HepG2 (cell line): ENCODE results near the gene DCC. TPM values are rescaled to one million over a fixed set of nuclear protein-coding genes. Genes with fewer than 3 reads are reported as not detected.

Source experiments
- ATAC-seq: fragments of 200-7000 bp; cut with Tn5 transposase; 3 replicates; pipeline ENCODE4 v1.9.1; 2020; ENCODE audit warnings: mild to moderate bottlenecking, moderate library complexity
- BruUV-seq: library from RNA; stranded (reverse); fragments of 400-500 nt; replicated peaks from 2 replicates; lab custom pipeline; 2021; lab: Mats Ljungman, UMichigan
- CTCF ChIA-PET: fragments of 300-600 bp; formaldehyde crosslinking; extraction: SDS; loops from one replicate; lab custom pipeline; 2021; ENCODE audit warnings: low total read pairs, inconsistent platforms, low intra/inter-chr PET ratio; lab: Yijun Ruan, JAX
- POLR2A ChIA-PET: fragments of 350-600 bp; sonication (Branson Sonifier 250); formaldehyde crosslinking; loops from one replicate; lab custom pipeline; 2020; ENCODE audit warnings: antibody characterized with exemption, inconsistent platforms; lab: Yijun Ruan, JAX
- DNase-seq: peaks from one replicate; pipeline ENCODE4 v3.0.0-alpha.2; 2015; ENCODE audit warnings: low spot score
- FAIRE-seq: peaks from 3 replicates; lab custom pipeline; 2011; peaks lifted over from hg19 to GRCh38; lab: Jason Lieb, UNC
- H2AFZ ChIP-seq: one replicate; pipeline ENCODE4 v1.6.1; 2011; ENCODE audit warnings: low read length, inconsistent platforms
- H3K27ac ChIP-seq: fragments of 300-600 bp; 3 replicates; pipeline ENCODE4 v1.8.0; 2011; ENCODE audit warnings: mixed run types, mild to moderate bottlenecking, mixed read lengths, low read length, inconsistent platforms; ENCODE audit not compliant: insufficient read depth; ENCODE audit errors: extremely low read length
- H3K27me3 ChIP-seq, 2 experiments: fragments of 200-600 bp in 1 of 2; 2 replicates in 1 of 2; 3 replicates in 1 of 2; pipeline versions ENCODE4 v1.6.0 to v1.8.0; 2011; ENCODE audit warnings: low read length in 2 of 2, mild to moderate bottlenecking in 2 of 2, moderate library complexity in 2 of 2, inconsistent platforms in 1 of 2; ENCODE audit not compliant: insufficient read depth in 2 of 2, control insufficient read depth in 1 of 2
- H3K36me3 ChIP-seq, 2 experiments: fragments of 200-600 bp in 1 of 2; replicated peaks in 1 of 2; 2 replicates in 1 of 2; 3 replicates in 1 of 2; pipeline versions ENCODE4 v1.5.1 to v1.8.0; 2011; ENCODE audit warnings: low read length in 2 of 2, inconsistent platforms in 1 of 2; ENCODE audit not compliant: insufficient read depth in 2 of 2, control insufficient read depth in 1 of 2
- H3K4me1 ChIP-seq: 2 replicates; pipeline ENCODE4 v1.5.1; 2012; ENCODE audit warnings: low read length, inconsistent platforms; ENCODE audit not compliant: insufficient read depth
- H3K4me2 ChIP-seq: 2 replicates; pipeline ENCODE4 v1.6.0; 2011; ENCODE audit warnings: low read depth, low read length, inconsistent platforms
- H3K4me3 ChIP-seq, 3 experiments: fragments of 200-600 bp in 1 of 3; sonication (generic), shearing (Covaris generic) in 1 of 3; replicated peaks in 1 of 3; 2 replicates each; pipeline ENCODE4 v1.5.1; 2011 to 2016; ENCODE audit warnings: low read length in 3 of 3, inconsistent platforms in 2 of 3, low read depth in 2 of 3, mild to moderate bottlenecking in 2 of 3, control low read depth in 1 of 3, mixed read lengths in 1 of 3; ENCODE audit not compliant: insufficient read depth in 1 of 3
- H3K79me2 ChIP-seq: one replicate; pipeline ENCODE4 v1.6.1; 2011; ENCODE audit warnings: low read length, inconsistent platforms; ENCODE audit not compliant: insufficient read depth
- H3K9ac ChIP-seq: 2 replicates; pipeline ENCODE4 v1.6.0; 2011; ENCODE audit warnings: mild to moderate bottlenecking, low read depth, low read length, inconsistent platforms; ENCODE audit not compliant: insufficient read depth
- H3K9me3 ChIP-seq: 2 replicates; pipeline ENCODE4 v1.5.1; 2012; ENCODE audit warnings: mild to moderate bottlenecking, low read length
- H4K20me1 ChIP-seq: 2 replicates; pipeline ENCODE4 v1.6.0; 2011; ENCODE audit warnings: inconsistent platforms, mild to moderate bottlenecking, low read length, moderate library complexity; ENCODE audit not compliant: insufficient read depth
- FOXA1 ChIP-seq, 2 experiments: fragments of 450-650 bp in 1 of 2; sonication (generic) in 1 of 2; formaldehyde crosslinking in 1 of 2; IDR thresholded peaks; 2 replicates each; pipeline versions ENCODE4 v1.4.0 to v1.6.1; 2016 to 2020; ENCODE audit warnings: missing genetic modification reagents in 1 of 2
- HMGA1 ChIP-seq: sonication (generic); formaldehyde crosslinking; conservative IDR thresholded peaks from 2 replicates; pipeline ENCODE4 v1.4.0; 2020; ENCODE audit warnings: missing genetic modification reagents
- KDM4B ChIP-seq: sonication (generic); formaldehyde crosslinking; IDR thresholded peaks from 2 replicates; pipeline ENCODE4 v1.4.0; 2020; ENCODE audit warnings: missing genetic modification reagents
- KDM5A ChIP-seq: fragments of 200-600 bp; sonication (generic); IDR thresholded peaks from 2 replicates; pipeline ENCODE4 v1.7.0; 2018; ENCODE audit warnings: antibody characterized with exemption, mild to moderate bottlenecking, low read length, borderline replicate concordance
- KLF13 ChIP-seq: sonication (generic); formaldehyde crosslinking; IDR thresholded peaks from 2 replicates; pipeline ENCODE4 v1.4.0; 2020; ENCODE audit warnings: mild to moderate bottlenecking, missing genetic modification reagents
- MLLT10 ChIP-seq: sonication (generic); formaldehyde crosslinking; IDR thresholded peaks from 2 replicates; pipeline ENCODE4 v1.4.0; 2020; ENCODE audit warnings: missing genetic modification reagents
- MYC ChIP-seq: sonication (generic); formaldehyde crosslinking; IDR thresholded peaks from 2 replicates; pipeline ENCODE4 v1.9.0; 2021; ENCODE audit warnings: missing genetic modification reagents, borderline replicate concordance
- NAIF1 ChIP-seq: sonication (generic); formaldehyde crosslinking; IDR thresholded peaks from 2 replicates; pipeline ENCODE4 v1.5.0; 2020; ENCODE audit warnings: mild to moderate bottlenecking, missing genetic modification reagents, borderline replicate concordance
- NFYC ChIP-seq: IDR thresholded peaks from 2 replicates; pipeline ENCODE4 v1.6.1; 2016; ENCODE audit warnings: missing genetic modification reagents, missing compliant biosample characterization
- ONECUT2 ChIP-seq: sonication (generic); formaldehyde crosslinking; IDR thresholded peaks from 2 replicates; pipeline ENCODE4 v1.4.0; 2020; ENCODE audit warnings: missing genetic modification reagents
- PCBP1 ChIP-seq: fragments of 200-400 bp; formaldehyde crosslinking; IDR thresholded peaks from 2 replicates; pipeline ENCODE4 v1.6.1; 2017; ENCODE audit warnings: mild to moderate bottlenecking, low read depth, low read length, borderline replicate concordance
- SCMH1 ChIP-seq: sonication (generic); formaldehyde crosslinking; IDR thresholded peaks from 2 replicates; pipeline ENCODE4 v1.9.0; 2021; ENCODE audit warnings: missing genetic modification reagents, mild to moderate bottlenecking, borderline replicate concordance
- SP2 ChIP-seq: sonication (generic); formaldehyde crosslinking; IDR thresholded peaks from 2 replicates; pipeline ENCODE4 v1.5.1; 2020; ENCODE audit warnings: mild to moderate bottlenecking, missing genetic modification reagents
- SP4 ChIP-seq: sonication (generic); formaldehyde crosslinking; IDR thresholded peaks from 2 replicates; pipeline ENCODE4 v1.8.1; 2023; ENCODE audit warnings: mild to moderate bottlenecking, missing genetic modification reagents
- ZNF251 ChIP-seq: sonication (generic); formaldehyde crosslinking; IDR thresholded peaks from 2 replicates; pipeline ENCODE4 v1.9.0; 2021; ENCODE audit warnings: mild to moderate bottlenecking, missing genetic modification reagents
- ZNF749 ChIP-seq: sonication (generic); formaldehyde crosslinking; IDR thresholded peaks from 2 replicates; pipeline ENCODE4 v1.8.0; 2022; ENCODE audit warnings: mild to moderate bottlenecking, missing genetic modification reagents, moderate library complexity, borderline replicate concordance
- ZNF776 ChIP-seq: sonication (generic); formaldehyde crosslinking; IDR thresholded peaks from 2 replicates; pipeline ENCODE4 v1.4.0; 2020; ENCODE audit warnings: mild to moderate bottlenecking, missing genetic modification reagents
- WGBS: methylation state at CpG from one replicate; pipeline ENCODE4 v1.1.6; 2017; ENCODE audit warnings: low lambda C conversion rate; 5-methylcytosine and 5-hydroxymethylcytosine counted together
- in situ Hi-C: cut with HindIII; loops from 2 replicates; pipeline ENCODE4 v1.10.0; 2017; ENCODE audit warnings: low pct_unique_long_range_greater_than_20kb; ENCODE audit not compliant: extremely low pct_ligation_motif_present
- intact Hi-C: fragments of 100-400 bp; cut with micrococcal nuclease; formaldehyde crosslinking; loops from one replicate; pipeline ENCODE4 v1.10.0; 2022; ENCODE audit not compliant: unreplicated experiment
- polyA plus RNA-seq, 8 experiments: library from polyadenylated mRNA; depleted of rRNA in 3 of 8; stranded (reverse) in 7 of 8; unstranded in 1 of 8; fragments of >200 nt; fragmentation: Illumina TruSeq in 4 of 8; extraction: Trizol in 4 of 8; gene quantifications; 2 replicates each; pipeline versions ENCODE4 v1.2.1 to v1.2.3, GENCODE V29; 2011 to 2016; ENCODE audit warnings: low read depth in 4 of 8, missing spikeins in 1 of 8, mixed read lengths in 1 of 8; ENCODE audit not compliant: insufficient read depth in 1 of 8
- total RNA-seq, 5 experiments: library from RNA; depleted of rRNA; stranded (reverse); fragments of >200 nt; fragmentation: Illumina TruSeq; extraction: Trizol; gene quantifications; 2 replicates each; pipeline ENCODE4 v1.2.3, GENCODE V29; 2016; ENCODE audit warnings: low read depth in 1 of 5
- TF ChIP-seq, protein P1 (sequence below): sonication (generic); formaldehyde crosslinking; IDR thresholded peaks from 2 replicates; pipeline ENCODE4 v1.4.0; 2020; ENCODE audit warnings: missing genetic modification reagents, mild to moderate bottlenecking, borderline replicate concordance
- TF ChIP-seq, protein P2 (sequence below): sonication (generic); formaldehyde crosslinking; IDR thresholded peaks from 2 replicates; pipeline ENCODE4 v1.5.0; 2020; ENCODE audit warnings: missing genetic modification reagents, mild to moderate bottlenecking, borderline replicate concordance

The DCC gene
- total and polyA plus RNA-seq, 2 of the 13 experiments (the other 11 are each of a cell fraction or from before 2014, with no cell fraction given) = not detected

DNA sequence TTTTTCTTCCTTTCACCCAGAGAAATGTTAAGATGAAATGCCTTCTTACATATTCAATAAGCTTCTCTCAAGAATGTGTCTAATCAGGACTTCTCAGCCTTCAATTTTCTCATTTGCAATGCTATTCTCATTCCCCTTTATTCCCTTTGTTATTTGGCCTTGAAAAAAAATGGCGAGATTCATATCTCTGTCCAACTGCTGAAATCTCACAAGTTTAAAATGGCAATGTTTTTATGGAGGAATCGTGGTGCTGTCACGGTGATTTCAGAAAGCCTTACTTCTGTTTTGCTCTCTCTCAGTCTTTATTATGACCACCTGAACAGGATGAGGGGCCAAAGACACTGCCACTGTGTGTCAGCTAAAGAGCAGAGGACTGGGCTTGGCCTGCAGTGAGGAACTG, 928.5 kb downstream of the DCC start (continued):
- TF ChIP-seq PCBP1 (no peak), MLLT10 (CRISPR knock-in tag) (no peak), KDM4B (no peak)

DNA sequence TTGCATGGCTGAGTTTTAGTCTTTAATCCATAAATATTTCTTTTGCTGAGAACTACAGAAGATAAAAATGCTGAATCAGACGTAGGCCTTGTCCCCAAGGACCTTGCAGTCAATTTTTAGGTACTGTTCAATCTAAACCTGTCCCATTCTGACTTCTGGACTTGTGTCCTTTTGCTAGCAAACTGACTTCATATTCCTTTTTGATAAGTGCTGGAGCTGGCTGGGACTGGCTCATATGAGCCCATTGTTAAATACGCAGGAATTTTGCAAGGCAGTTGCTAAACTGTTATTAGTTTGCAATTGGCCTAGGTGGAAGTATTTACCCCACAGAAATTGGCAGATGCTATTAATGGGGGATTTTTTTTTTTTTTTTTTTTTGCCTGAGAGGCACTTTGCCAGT, 941.4 kb downstream of the DCC start:
- Histone ChIP-seq H3K4me2 (no peak overlapping the region), H4K20me1 (no peaks in the 10 kb centered on the region), H3K4me1 (no peaks in the 10 kb centered on the region), H3K79me2 (no peaks in the 10 kb centered on the region), H3K9me3 (peaks cover 58% of the 10 kb centered on the region), H3K36me3 (no peaks in the 10 kb centered on the region), H3K27me3 (no peaks in the 10 kb centered on the region), H3K9ac (no peak overlapping the region), H3K27ac (no peak overlapping the region), H3K4me3 (no peak overlapping the region), H2AFZ (no peak overlapping the region)
- ChIA-PET CTCF (no interaction called here), POLR2A (no interaction called here)
- no TSS peak for BruUV-seq
- intact Hi-C loops (no loop called here), in situ Hi-C loops (no loop called here)
- 7% methylated on average over 2 of the region's 2 CpGs for WGBS
- DNase-seq = no peak
- FAIRE-seq = no peak
- TF ChIP-seq FOXA1 (IDR thresholded peaks at IDR 0.05) = no peak
- TF ChIP-seq FOXA1 (CRISPR knock-in tag; IDR thresholded peaks at IDR 0.05) = no peak
- TF ChIP-seq SP4 = no peak
- TF ChIP-seq ONECUT2 = no peak
- TF ChIP-seq ZNF776 = no peak
- no peak for TF ChIP-seq ZNF251 (CRISPR knock-in tag)
- TF ChIP-seq NFYC (CRISPR knock-in tag) = no peak
- TF ChIP-seq ZNF749 = no peak
- TF ChIP-seq KDM5A = no peak
- TF ChIP-seq, protein P1, sequence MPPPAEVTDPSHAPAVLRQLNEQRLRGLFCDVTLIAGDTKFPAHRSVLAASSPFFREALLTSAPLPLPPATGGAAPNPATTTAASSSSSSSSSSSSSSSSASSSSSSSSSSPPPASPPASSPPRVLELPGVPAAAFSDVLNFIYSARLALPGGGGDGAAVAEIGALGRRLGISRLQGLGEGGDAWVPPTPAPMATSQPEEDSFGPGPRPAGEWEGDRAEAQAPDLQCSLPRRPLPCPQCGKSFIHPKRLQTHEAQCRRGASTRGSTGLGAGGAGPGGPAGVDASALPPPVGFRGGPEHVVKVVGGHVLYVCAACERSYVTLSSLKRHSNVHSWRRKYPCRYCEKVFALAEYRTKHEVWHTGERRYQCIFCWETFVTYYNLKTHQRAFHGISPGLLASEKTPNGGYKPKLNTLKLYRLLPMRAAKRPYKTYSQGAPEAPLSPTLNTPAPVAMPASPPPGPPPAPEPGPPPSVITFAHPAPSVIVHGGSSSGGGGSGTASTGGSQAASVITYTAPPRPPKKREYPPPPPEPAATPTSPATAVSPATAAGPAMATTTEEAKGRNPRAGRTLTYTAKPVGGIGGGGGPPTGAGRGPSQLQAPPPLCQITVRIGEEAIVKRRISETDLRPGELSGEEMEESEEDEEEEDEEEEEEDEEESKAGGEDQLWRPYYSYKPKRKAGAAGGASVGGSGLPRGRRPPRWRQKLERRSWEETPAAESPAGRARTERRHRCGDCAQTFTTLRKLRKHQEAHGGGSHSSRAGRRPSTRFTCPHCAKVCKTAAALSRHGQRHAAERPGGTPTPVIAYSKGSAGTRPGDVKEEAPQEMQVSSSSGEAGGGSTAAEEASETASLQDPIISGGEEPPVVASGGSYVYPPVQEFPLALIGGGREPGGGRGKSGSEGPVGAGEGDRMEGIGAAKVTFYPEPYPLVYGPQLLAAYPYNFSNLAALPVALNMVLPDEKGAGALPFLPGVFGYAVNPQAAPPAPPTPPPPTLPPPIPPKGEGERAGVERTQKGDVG (CRISPR knock-in tag) = no peak
- TF ChIP-seq HMGA1 (CRISPR knock-in tag) = no peak
- no peak for TF ChIP-seq NAIF1
- TF ChIP-seq, protein P2, sequence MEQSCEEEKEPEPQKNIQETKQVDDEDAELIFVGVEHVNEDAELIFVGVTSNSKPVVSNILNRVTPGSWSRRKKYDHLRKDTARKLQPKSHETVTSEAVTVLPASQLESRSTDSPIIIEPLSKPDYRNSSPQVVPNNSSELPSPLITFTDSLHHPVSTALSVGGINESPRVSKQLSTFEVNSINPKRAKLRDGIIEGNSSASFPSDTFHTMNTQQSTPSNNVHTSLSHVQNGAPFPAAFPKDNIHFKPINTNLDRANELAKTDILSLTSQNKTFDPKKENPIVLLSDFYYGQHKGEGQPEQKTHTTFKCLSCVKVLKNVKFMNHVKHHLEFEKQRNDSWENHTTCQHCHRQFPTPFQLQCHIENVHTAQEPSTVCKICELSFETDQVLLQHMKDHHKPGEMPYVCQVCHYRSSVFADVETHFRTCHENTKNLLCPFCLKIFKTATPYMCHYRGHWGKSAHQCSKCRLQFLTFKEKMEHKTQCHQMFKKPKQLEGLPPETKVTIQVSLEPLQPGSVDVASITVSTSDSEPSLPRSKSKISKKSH = no peak
- TF ChIP-seq MYC = no peak
- TF ChIP-seq KLF13 = no peak
- no peak for TF ChIP-seq SCMH1 (CRISPR knock-in tag)
- TF ChIP-seq SP2 (CRISPR knock-in tag) = no peak
- ATAC-seq = no peak
